Measurements from ENCODE around the gene FTCD. TPM values are rescaled to one million over a fixed set of nuclear protein-coding genes. Genes with fewer than 3 reads are reported as not detected.

FTCD gene
- total and polyA plus RNA-seq, 2 experiments from 2014 or later: 18.9 to 27.4 TPM

DNA sequence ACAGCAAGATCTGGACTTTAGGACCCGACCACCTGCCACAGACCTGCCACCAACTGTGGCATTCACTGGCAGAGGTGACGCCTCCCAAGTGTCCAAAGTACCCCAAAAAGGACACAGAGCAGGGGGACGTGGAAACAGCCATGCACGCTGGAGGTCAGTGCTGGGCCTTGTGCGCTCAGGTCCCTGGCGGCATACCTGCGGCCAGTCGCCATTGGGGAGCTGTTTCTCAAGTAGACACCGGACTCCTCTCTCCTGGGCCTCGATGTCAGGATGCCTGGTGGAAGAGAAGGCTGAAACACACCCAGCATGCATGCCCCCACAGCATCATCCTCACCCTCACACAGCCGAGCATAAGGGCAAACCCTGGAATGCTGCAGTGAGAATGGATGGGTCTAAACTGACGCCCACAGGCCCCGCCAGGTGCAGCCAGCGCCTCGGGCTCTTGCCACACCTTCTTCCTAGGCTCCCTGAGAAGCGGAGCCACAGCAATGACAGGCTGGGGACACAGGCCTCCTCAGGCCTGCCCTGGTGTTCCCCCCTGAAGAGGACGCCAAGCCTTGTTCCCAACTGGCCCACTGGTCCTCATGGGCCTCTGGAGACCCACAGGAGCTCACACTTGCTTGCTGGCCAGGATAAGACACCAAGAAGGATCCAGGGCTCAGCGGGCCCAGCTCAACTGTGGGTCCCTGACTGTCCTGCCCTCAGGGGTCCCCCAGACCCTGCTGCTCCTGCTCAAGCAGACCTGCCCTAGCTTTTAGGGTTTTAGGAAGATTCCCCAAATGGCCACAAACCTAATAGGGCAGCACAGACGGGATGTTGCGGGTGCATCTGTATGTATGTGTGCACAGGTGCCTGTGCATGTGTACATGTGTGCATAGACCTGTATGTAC lies 36.6 kb upstream of the FTCD start:
- DNase-seq (ENCODE audit: low read depth in 1 of 2, low spot score in 1 of 2): no peak
- H3K36me3 ChIP-seq: peaks cover 4% of the 10 kb centered on the region

DNA sequence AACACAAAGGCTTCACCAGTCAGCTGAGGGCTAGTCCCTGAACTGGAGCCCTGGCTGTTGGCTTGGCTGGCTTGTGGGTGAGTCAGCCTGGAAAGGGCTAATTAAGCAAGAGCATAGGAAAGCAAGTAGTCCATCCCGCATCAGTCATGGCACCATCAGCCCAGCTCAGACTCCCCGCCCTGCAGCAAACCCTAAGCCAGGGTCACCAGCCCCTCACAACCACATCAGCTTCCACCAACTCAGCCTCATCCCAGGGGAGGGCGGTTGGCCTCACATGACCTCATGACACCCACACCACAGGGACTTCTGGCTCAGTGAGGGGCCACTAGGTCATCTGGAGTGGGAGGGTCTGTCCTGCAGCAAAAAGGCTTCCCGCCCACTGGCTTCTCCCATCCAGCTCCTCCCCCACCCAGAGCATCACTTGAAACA lies 35.9 kb upstream of the FTCD start:
- Histone ChIP-seq H3K27me3 (no peaks in the 10 kb centered on the region), H3K9me3 (ENCODE audit: low read depth) (no peaks in the 10 kb centered on the region), H3K27ac (no peak overlapping the region), H3K36me3 (peaks cover 2% of the 10 kb centered on the region), H3K4me1 (ENCODE audit: low read depth) (peaks cover 12% of the 10 kb centered on the region), H3K4me3 (no peak overlapping the region)
- TF ChIP-seq, protein P1, sequence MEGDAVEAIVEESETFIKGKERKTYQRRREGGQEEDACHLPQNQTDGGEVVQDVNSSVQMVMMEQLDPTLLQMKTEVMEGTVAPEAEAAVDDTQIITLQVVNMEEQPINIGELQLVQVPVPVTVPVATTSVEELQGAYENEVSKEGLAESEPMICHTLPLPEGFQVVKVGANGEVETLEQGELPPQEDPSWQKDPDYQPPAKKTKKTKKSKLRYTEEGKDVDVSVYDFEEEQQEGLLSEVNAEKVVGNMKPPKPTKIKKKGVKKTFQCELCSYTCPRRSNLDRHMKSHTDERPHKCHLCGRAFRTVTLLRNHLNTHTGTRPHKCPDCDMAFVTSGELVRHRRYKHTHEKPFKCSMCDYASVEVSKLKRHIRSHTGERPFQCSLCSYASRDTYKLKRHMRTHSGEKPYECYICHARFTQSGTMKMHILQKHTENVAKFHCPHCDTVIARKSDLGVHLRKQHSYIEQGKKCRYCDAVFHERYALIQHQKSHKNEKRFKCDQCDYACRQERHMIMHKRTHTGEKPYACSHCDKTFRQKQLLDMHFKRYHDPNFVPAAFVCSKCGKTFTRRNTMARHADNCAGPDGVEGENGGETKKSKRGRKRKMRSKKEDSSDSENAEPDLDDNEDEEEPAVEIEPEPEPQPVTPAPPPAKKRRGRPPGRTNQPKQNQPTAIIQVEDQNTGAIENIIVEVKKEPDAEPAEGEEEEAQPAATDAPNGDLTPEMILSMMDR (IDR thresholded peaks at IDR 0.05; ENCODE audit: low read depth, low read length): no peak
- DNase-seq (ENCODE audit: low read depth in 1 of 2, low spot score in 1 of 2): peak in 1 of 2 donors; percentile 85

More for the DNA sequence above, 36.6 kb upstream of the FTCD start:
- Histone ChIP-seq H3K27me3 (no peaks in the 10 kb centered on the region), H3K27ac (no peak overlapping the region), H3K9me3 (ENCODE audit: low read depth) (no peaks in the 10 kb centered on the region), H3K4me1 (ENCODE audit: low read depth) (peaks cover 12% of the 10 kb centered on the region), H3K4me3 (no peak overlapping the region)
- TF ChIP-seq, protein P1 (IDR thresholded peaks at IDR 0.05; ENCODE audit: low read depth, low read length): no peak

DNA sequence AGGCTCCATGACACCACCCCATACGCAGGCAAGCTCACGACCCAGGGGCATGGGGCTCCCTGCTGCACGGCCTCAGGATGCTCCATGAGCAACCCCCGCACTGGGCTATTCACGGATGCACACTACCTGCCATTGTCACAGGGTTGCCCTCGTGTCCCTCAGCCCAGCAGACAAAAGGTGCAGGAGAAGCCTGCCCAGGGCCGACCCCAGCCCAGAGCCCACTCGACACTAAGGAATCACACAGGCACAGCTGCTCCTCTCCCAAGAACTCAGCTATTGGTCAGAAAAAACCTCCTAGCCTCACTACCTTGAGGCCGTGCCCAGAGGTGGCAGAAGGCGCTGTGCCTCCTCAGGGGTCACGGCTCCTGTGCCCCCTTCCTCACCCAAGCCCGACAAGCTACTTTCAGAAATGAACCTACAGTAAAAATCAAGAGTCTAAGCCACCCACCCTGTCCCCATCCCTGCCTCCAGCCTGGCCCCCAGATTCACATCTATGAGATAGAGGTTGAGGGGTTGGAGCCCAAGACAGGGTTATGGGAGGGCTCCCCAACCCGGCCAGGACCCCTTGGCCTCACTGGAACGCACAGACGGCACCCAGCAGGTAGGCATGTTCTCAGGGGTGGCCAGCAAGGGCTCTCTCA lies 35.2 kb upstream of the FTCD start:
- H3K9me3 ChIP-seq (ENCODE audit: low read depth): no peaks in the 10 kb centered on the region
- TF ChIP-seq, protein P1 (IDR thresholded peaks at IDR 0.05; ENCODE audit: low read depth, low read length): no peak
- H3K27ac ChIP-seq: no peak overlapping the region
- H3K27me3 ChIP-seq: no peaks in the 10 kb centered on the region
- peaks cover 2% of the 10 kb centered on the region for H3K36me3 ChIP-seq
- DNase-seq (ENCODE audit: low read depth in 1 of 2, low spot score in 1 of 2): no peak
- H3K4me1 ChIP-seq (ENCODE audit: low read depth): peaks cover 12% of the 10 kb centered on the region
- H3K4me3 ChIP-seq: no peak overlapping the region

DNA sequence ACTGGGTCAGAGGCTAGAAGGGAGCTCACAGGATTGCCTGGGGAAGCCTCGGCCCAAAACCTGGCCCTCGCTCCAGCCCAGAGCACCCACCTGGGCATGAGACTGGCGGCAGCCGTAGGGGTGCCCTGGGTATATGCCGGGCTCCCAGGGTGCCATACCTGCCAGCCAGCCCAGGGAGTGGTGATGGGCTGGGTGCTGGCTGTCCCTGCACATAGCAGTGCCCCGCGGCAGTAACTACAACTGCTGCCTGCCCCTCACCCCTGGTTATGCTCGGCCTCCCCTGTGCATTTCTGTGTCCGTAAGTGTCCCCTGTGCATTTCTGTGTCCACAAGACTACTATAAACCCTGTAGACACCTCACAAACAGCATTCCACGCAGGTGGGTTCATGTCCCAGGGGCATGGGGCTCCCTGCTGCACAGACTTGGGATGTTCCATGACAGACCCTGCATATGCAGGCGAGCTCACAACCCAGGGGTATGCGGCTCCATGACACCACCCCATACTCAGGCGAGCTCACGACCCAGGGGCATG lies 34.6 kb upstream of the FTCD start:
- Histone ChIP-seq H3K9me3 (ENCODE audit: low read depth) (no peaks in the 10 kb centered on the region), H3K36me3 (peaks cover 2% of the 10 kb centered on the region), H3K27me3 (no peaks in the 10 kb centered on the region), H3K4me1 (ENCODE audit: low read depth) (peaks cover 16% of the 10 kb centered on the region), H3K4me3 (no peak overlapping the region), H3K27ac (peak overlapping the region; percentile 68)
- no peak for DNase-seq (ENCODE audit: low read depth in 1 of 2, low spot score in 1 of 2)
- TF ChIP-seq, protein P1 (IDR thresholded peaks at IDR 0.05; ENCODE audit: low read depth, low read length): no peak

DNA sequence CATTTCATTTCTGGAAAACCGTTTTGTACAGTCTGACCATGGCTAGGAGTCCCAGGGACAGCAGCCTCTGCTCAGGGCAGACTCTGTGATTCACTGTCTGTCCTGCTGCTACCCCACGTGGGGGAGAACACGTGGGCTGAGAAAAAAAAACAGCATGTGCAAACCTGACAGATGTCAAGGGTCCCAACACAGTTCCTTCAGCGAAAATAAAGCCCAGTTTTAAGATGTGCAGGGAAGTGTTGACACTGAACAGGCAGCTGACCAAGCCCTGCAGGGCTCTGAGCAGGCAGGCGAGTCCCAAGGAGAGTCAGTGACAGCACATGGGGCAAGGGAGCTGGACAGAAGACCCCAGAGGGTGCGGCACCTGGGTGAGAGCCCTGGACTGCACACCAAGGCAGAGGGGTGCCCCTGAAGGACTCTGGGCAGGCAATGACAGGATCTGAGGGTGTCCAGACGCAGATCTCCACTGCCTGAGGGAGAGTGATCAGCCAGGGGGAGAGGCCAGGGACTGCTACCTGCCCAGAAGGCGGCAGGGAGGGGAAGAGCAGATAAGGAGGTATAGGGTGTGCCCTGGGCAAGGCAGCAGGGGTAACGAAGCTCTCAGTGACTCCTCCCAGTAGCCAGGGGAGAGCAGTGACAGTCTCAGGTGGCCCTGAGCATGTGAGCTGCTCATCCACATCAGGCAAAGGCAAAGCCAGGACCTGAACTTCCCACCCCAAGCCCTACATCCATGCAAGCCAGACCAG lies 34.0 kb upstream of the FTCD start:
- H3K27ac ChIP-seq: peak overlapping the region; percentile 68
- TF ChIP-seq, protein P1 (IDR thresholded peaks at IDR 0.05; ENCODE audit: low read depth, low read length): no peak
- no peak overlapping the region for H3K4me3 ChIP-seq
- no peaks in the 10 kb centered on the region for H3K9me3 ChIP-seq (ENCODE audit: low read depth)
- H3K4me1 ChIP-seq (ENCODE audit: low read depth): peaks cover 16% of the 10 kb centered on the region
- peak in 1 of 2 donors; percentile 59 for DNase-seq (ENCODE audit: low read depth in 1 of 2, low spot score in 1 of 2)
- H3K27me3 ChIP-seq: no peaks in the 10 kb centered on the region
- H3K36me3 ChIP-seq: peaks cover under 1% of the 10 kb centered on the region
